Kasumi-1 (cell line): ENCODE results near the gene AP3D1.
"Not testable (repeated sequence)": the region's sequence is repeated elsewhere in the genome, so short reads cannot be mapped to it uniquely, and the experiment has no call there.

Experiments
- DNase-seq, 2 experiments: peaks; one replicate each; lab custom pipeline; 2025; lab: John Stamatoyannopoulos, UW

The AP3D1 gene

GRCh38 chr19:2149980-2150793 lies 1.2 kb downstream of the AP3D1 start:
- DNase-seq, result peak in 1 of 2 experiments; percentile 25

- DNase-seq, result no peak
Observed at GRCh38 chr19:2148482-2149135, 2.8 kb downstream of the AP3D1 start.

GRCh38 chr19:2145831-2146241 lies 5.5 kb downstream of the AP3D1 start:
- DNase-seq, result no peak

- no peak for DNase-seq
Observed at GRCh38 chr19:2144190-2144589, 7.2 kb downstream of the AP3D1 start.

- no peak for DNase-seq
Observed at GRCh38 chr19:2142173-2142829, 9.1 kb downstream of the AP3D1 start.

- DNase-seq, result no peak
Observed at GRCh38 chr19:2140138-2140569, 11.2 kb downstream of the AP3D1 start.

- no peak for DNase-seq
Observed at GRCh38 chr19:2139385-2140137, 11.8 kb downstream of the AP3D1 start.

- no peak for DNase-seq
Observed at GRCh38 chr19:2138061-2138728, 13.2 kb downstream of the AP3D1 start.

- no peak for DNase-seq
Observed at GRCh38 chr19:2136796-2137195, 14.6 kb downstream of the AP3D1 start.

GRCh38 chr19:2135474-2136402 lies 15.6 kb downstream of the AP3D1 start:
- no peak for DNase-seq

- DNase-seq, result no peak
Observed at GRCh38 chr19:2132731-2133490, 18.5 kb downstream of the AP3D1 start.

GRCh38 chr19:2132191-2132590 lies 19.2 kb downstream of the AP3D1 start:
- DNase-seq, result no peak

GRCh38 chr19:2131012-2131975 lies 20.1 kb downstream of the AP3D1 start:
- DNase-seq, result not testable (repeated sequence)

- no peak for DNase-seq
Observed at GRCh38 chr19:2129892-2130770, 21.2 kb downstream of the AP3D1 start.

GRCh38 chr19:2129486-2129885 lies 21.9 kb downstream of the AP3D1 start:
- DNase-seq, result no peak

- no peak for DNase-seq
Observed at GRCh38 chr19:2129022-2129421, 22.3 kb downstream of the AP3D1 start.

- not testable (repeated sequence) for DNase-seq
Observed at GRCh38 chr19:2128252-2128651, 23.1 kb downstream of the AP3D1 start.
